A172 (cell line): ENCODE data around the gene SLC20A1. TPM values are rescaled to one million over a fixed set of nuclear protein-coding genes. Genes with fewer than 3 reads are reported as not detected.
"Not testable (repeated sequence)": the region's sequence is repeated elsewhere in the genome, so short reads cannot be mapped to it uniquely, and the experiment has no call there.

Experiments
- DNase-seq: peaks from one replicate; pipeline ENCODE4 v3.0.0-alpha.2; 2015; ENCODE audit warnings: low spot score
- total RNA-seq: library from RNA; depleted of rRNA; stranded (reverse); fragments of >200 nt; shearing (Covaris generic); gene quantifications from 2 replicates; pipeline ENCODE4 v1.2.3, GENCODE V29; 2014; rRNA removed

Gene SLC20A1, protein sequence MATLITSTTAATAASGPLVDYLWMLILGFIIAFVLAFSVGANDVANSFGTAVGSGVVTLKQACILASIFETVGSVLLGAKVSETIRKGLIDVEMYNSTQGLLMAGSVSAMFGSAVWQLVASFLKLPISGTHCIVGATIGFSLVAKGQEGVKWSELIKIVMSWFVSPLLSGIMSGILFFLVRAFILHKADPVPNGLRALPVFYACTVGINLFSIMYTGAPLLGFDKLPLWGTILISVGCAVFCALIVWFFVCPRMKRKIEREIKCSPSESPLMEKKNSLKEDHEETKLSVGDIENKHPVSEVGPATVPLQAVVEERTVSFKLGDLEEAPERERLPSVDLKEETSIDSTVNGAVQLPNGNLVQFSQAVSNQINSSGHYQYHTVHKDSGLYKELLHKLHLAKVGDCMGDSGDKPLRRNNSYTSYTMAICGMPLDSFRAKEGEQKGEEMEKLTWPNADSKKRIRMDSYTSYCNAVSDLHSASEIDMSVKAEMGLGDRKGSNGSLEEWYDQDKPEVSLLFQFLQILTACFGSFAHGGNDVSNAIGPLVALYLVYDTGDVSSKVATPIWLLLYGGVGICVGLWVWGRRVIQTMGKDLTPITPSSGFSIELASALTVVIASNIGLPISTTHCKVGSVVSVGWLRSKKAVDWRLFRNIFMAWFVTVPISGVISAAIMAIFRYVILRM
- 112 and 159 TPM in 2 replicates for total RNA-seq

DNA sequence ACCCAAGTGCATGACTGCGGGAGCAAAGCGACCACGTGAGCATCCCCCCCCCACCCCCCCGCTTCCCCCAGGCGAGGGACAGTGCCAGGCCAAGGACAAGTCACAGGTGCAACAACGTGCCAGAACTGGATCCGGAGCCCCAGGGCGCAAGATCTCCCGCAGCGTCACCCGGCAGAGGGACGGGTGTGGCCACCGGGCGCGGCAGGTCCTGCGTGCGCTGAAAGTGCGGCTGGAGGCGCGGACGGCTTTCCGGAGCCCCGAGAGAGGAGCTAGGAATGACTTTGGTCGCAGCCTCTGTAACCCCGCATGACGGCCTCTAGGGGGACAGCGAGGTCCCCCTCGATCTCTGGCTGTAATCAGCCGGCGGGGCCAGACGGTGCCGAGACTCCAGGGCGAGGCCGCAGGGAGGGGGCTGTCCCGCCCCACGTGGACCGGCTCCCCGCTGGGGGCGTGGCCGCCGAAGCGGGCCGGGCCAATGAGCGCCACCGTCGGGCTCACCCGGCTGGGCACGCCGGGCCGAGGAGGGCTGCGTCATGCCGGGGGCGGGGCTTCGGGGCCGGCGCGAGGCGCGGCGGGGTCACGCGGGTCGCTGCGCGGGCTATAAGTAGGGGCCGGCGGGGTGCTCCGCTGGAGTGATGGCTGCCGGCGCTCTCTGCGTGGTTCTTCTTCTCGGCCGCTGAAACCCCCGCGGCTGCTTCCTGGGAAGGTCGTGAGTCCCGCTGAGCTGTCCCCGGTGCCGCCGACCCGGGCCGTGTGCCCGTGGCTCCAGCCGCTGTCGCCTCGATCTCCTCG lies at the start of gene SLC20A1:
Gene SLC20A1 (plus strand): TSS at position 630 of the 792 bp plus-strand sequence. CDS start 890 bp downstream, outside the sequence.
- peak; percentile 92 for DNase-seq

DNA sequence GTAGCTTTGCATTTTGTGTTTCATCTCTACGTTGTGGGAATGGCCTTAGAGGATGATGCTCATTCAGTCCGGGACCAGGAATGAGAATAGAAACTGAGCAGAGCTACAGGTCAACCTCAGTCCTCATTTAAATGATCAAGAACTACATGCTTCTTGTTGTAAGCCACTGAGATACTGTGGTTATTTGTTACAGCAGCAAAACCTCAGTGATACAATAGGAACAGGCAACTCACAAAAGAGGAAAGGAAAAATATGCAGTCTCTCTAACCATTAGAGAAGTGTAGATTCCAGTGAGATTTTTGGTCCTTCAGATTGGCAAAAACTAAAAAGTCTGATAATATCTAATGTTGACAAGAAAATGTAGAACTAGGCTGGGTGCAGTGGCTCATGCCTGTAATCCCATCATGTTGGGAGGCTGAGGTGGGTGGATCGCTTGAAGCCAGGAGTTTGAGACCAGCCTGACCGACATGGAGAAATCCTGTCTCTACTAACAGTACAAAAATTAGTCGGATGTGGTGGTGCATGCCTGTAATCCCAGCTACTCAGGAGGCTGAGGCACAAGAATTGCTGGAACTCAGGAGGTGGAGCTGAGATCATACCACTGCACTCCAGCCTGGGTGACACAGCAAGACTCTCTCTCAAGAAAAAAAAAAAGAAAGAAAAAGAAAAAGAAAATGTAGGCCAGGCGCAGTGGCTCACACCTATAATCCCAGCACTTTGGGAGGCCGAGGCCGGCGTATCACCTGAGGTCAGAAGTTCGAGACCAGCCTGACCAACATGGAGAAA lies 48.0 kb upstream of the SLC20A1 start:
- DNase-seq, result no peak

DNA sequence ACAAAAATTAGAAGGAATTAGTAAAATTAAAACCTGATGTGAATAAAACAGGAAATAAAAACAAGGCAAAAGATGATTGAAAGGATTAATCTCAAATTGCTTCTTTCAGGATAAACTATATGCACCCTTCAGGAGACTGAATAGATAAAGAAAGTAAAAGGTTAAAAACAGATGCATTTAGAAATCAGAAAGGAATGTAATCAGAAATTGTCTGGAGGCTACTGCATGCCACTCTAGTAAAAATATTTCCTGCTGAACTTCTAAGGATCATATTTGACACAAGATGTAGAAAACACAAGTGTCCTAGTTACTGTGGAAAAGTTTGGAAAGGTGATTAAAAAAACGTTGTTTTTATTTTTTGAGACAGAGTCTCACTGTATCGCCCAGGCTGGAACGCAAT lies 45.1 kb upstream of the SLC20A1 start:
- DNase-seq, result no peak

DNA sequence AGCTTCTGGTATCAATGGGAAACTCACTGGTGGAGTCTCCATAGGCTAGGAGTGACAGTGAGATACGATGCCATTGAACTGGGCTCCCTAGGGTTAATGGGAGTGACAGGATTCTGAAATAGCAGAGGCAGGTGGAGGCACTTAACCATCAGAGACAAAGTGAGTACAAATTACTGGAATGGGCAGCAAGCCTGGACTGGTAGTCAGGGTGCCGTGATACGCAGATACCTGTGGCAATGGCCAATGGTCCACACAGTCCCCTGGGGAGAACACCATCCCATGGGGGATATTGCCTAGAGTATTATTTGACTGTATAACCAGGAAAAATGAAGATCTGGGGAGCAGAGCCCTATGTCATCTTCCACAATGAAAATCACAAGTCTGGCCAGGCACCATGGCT lies 44.0 kb upstream of the SLC20A1 start:
- no peak for DNase-seq

DNA sequence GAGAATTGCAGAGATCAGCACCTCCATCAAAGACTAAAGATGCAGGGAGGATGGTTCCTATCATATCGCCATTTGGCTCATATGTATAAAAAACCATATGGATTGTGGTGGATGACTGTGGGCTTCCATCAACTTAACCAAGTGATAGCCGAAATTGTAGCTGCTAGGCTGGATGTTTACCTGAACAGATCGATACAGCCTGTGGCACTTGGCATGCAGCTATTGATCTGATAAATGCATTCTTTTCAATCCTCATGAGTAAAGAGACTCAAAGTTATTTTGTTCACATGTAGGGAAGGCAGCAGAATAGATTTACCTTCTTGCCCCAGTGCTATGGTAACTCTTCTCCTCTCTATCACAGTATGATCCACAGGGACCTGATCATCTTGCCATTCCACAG lies 42.8 kb upstream of the SLC20A1 start:
- DNase-seq, result no peak

DNA sequence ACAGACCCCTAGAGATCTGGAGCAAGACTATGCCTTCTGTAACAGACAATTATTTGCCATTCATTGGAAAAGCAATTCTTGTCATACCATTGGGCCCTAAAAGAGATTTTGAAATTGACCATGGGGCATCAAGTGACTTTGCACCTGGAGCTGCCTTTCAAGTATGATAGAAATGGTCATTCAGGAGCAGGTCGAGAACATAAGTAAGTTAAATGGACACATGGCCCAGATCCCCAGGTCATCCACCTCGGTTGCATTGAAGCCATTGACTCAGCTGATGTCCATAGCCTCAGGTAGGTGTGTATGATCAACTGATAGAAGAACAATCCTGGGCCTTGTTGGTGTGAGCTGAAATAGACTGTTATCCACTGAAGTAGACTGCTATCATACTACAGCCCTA lies 42.0 kb upstream of the SLC20A1 start:
- DNase-seq, result no peak

DNA sequence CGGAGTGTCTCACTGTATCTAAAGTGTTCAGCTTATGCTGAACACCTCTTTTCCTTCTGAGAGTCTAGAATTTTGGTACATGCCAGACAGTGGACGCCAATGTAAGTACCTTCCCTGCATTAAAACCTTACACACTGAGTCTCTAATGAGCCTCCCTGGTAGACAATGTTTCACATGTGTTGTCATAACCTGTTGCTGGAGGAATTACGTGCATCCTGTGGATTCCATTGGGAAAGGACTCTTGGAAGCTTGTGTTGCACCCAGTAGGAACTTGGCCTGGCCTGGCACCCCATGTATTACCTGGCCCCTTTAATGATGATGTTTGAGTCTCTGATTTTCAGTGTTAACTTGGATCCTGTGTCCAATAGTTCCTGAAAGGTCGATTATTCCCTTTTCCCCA lies 40.8 kb upstream of the SLC20A1 start:
- no peak for DNase-seq

DNA sequence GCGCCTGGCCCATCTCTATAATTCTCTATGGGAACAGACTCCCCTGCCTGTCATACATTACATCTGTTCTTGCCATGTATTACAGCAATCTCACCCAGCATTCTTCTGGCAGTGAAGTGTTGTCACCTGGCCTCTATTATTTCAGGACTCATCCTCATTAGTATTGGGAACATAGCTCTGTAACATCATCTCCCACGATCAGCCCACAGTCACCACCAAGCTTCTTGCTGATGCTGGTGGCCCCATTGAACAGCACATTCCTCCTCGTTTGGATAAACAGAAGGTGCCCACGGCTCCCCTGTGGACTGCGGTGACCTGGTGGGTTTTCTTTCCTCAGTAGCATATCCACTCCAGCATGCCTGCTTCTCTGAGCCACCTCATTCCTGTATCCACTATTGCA lies 39.8 kb upstream of the SLC20A1 start:
- DNase-seq, result no peak

DNA sequence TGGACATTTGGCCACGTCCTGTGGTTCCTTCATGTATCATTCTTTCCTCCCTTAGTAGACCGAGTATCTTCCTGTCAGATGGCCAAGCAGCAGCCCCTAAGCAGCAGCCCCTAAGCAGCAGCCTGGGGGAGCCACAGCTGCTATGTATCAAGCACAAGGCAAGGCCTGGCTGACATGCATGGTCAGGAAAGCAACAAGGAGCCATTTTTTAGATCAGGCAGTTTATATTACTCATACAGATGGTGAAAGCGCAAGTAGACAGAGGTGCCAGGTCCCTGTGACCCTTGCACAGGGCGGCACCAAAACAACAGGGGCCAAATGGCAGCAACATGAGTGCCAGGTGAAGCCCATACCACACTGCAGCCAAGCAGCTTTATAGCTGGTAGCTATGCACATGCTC lies 39.2 kb upstream of the SLC20A1 start:
- DNase-seq, result no peak

DNA sequence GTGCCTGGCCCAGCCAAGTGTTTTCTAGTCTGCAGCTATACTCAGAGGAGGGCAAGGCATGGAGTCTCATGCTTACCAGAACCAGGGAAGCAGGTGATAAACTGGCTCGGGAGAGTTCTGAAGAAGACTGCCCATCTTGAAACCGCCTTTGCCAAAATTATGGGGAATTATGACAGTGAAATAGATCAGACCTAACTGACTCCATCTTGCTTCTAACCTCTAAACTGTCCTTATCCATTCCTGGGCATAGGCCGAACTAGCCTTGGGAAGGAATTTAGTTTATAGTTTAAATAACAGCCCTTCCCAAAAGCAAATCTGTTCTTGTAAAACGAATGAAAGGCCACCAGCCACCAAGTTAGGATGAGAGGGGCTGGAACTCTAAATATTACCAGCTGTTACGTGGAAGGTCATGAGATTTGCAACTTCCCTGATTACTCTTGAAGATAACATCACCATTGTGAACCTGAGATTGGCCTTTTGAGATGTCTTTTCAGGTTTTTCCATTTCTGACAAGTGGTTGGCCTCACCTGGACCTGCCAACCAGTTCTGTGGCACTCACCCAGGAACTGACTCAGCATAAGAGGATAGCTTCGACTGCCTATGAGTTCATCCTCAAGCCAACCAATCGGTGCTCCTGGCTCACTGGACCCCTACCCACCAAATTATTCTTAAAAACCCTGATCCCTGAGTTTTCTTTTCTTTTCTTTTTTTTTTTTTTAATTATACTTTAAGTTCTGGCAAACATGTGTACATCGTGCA lies 37.9 kb upstream of the SLC20A1 start:
- no peak for DNase-seq

DNA sequence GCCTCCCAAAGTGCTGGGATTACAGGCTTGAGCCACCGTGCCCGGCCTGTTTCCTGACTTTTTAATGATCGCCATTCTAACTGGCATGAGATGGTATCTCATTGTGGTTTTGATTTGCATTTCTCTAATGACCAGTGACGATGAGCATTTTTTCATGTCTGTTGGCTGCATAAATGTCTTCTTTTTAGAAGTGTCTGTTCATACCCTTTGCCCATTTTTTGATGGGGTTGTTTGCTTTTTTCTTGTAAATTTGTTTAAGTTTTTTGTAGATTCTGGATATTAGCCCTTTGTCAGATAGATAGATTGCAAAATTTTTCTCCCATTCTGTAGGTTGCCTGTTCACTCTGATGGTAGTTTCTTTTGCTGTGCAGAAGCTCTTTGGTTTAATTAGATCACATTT lies 36.4 kb upstream of the SLC20A1 start:
- DNase-seq, result not testable (repeated sequence)

DNA sequence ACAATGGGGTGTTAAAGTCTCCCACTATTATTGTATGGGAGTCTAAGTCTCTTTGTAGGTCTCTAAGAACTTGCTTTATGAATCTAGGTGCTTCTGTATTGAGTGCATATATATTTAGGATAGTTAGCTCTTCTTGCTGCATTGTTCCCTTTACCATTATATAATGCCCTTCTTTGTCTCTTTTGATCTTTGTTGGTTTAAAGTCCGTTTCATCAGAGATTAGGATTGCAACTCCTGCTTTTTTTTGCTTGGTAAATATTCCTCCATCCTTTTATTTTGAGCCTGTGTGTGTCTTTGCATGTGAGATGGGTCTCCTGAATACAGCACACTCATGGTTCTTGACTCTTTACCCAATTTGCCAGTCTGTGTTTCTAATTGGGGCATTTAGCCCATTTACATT lies 33.5 kb upstream of the SLC20A1 start:
- not testable (repeated sequence) for DNase-seq

DNA sequence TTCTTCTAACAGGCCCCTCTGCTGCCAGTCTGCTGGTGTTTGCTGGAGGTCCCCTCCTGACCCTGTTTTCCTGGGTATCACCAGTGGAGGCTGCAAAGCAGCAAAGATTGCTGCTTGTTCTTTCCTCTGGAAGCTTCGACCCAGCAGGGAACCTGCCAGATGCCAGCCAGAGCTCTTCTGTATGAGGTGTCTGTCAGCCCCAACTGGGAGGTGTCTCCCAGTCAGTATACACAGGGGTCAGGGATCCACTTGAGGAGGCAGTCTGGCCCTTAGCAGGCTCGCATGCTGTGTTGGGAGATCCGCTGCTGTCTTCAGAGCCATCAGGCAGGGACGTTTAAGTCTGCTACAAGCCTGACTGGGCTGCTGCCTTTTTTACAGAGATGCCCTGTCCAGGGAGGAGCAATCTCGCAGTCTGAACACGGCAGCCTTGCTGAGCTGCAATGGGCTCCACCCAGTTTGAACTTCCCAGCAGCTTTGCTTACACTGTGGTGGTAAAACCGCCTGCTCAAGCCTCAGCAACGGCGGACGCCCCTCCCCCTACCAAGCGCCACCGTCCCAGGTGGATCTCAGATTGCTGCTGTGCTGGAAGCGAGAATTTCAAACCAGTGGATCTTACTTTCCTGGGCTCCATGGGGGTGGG lies 31.4 kb upstream of the SLC20A1 start:
- DNase-seq, result no peak

DNA sequence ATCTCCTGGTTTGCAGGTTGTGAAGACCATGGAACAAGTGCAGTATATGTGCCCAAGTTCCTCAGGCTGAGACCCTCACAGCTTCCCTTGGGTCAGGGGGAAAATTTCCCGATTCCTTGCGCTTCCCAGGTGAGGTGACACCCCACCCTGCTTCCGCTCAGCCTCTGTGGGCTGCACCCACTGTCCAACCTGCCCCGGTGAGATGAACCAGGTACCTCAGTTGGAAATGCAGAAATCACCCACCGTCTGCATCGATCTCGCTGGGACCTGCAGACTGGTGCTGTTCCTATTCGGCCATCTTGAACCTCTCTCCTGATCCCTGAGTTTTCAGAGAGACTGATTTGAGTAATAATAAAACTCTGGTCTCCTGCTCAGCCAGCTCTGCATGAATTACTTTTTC lies 30.7 kb upstream of the SLC20A1 start:
- DNase-seq, result no peak

DNA sequence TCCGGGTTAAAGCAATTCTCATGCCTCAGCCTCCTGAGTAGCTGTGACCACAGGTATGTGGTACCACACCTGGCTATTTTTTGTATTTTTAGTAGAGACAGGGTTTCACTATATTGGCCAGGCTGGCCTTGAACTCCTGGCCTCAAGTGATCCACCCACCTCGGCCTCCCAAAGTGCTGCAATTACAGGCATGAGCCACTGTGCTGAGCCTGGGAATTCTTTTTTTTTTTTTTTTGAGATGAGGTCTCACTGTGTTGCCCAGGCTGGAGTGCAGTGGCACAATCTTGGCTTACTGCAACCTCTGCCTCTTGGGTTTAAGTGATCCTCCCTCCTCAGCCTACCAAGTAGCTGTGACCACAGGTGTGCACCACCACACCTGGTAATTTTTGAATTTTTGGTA lies 29.9 kb upstream of the SLC20A1 start:
- DNase-seq, result not testable (repeated sequence)

DNA sequence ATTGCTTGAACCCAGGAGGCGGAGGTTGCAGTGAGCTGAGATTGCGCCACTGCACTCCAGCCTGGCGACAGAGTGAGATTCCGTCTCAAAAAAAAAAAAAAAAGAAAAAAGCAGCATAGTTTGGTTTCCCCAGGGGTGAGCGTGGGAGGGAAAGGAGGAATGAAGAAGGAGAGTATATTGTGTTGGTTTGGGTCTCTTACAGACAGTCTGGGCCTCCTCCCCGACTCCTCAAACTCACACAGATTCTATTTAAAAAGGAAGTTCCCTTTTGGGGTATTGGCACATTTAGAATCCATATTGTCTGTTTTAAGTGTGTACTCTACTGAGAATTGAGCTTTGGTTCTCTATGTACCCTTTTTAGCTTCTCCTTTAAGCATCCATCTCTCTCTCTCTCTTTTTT lies 27.4 kb upstream of the SLC20A1 start:
- DNase-seq, result no peak

DNA sequence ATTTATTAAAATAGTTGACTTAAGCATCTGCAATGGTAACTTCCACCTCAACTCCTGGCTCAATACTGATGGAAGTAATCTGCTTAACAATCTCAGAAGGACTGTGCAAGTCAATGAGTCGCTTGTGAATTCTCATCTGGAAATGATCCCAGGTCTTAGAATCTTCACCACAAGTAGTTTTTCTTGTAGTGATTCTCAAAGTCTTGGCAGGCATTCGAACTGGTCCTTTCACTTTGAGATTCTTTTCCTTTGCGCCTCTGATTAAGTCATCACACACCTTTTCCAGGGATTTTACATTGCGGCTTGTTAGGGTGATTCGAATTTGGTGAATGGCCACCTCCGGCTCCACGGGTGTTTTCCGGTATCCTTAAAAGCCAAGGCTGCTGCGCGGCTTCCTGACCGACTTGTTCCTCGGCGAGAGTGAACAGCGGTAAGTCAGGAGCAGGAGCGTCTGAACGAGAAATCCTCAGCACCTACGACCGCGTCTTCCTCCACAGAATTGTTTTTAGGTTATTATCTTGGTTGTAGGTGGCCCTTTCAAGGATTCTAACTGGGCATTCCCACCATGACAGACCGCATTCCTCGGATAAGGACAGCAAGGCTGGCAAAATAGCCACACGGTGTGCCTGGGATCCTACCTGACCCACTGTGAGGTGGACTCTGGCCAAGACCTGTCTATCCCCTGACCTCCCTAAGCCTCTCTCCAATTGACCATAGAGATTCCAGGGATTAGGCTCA lies 23.8 kb upstream of the SLC20A1 start:
- DNase-seq, result peak; percentile 70

DNA sequence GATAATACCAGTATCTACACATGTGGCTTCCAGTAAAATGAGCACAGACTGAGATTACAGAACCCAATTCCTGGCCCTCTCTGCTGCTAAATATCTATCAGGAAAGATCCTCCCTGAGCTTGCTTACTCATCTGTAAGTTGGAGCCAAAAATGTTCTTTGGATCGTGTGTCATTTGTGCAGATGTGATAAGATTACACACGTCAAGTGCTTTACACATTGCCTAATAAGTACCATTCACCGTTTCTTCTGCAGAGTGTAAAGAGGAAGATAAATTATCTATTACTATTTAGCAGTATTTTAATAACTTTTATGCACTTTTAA lies 23.2 kb upstream of the SLC20A1 start:
- peak; percentile 85 for DNase-seq

DNA sequence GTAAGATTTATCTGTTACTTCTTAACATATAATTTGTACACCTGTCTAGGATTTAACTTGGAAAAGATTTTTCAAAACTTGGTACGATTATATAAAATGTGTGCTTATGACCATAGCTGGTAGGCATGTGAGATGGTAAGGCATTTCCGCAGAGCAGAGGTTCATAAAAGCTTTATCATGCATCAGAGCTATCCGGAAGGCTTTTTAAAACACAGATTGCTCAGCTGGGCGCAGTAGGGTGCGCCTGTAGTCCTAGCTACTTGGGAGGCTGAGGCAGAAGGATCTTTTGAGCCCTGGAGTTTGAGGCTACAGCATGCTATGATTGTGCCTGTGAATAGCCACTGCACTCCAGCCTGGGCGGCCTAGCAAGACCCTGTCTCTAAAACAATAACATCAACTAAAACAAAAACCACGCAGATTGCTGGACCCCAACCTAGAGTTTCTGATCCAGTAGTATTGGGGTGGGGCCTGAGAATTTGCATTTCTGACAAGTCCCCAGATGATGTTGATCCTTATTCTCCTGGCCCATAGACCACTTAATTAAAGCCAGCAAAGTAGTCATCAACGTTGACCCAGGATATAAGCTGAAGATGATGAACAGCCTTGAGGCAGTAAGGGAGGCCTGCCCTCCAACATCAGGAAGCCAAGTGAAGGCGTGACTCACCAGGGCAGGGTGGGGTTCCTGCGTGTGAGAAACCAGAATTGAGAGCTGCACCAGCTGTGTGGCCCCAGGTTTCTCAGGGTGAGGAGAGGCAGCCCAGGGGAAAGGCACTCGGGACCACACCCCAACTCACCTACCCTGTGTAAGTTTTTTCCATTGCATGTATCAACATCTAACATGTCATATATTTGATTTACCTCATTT lies 21.6 kb upstream of the SLC20A1 start:
- peak; percentile 95 for DNase-seq
